SU-DHL-6 (cell line): ENCODE results near the gene OCIAD1.

Source experiments
- CTCF ChIP-seq: fragments of 200-600 bp; sonication (generic); IDR thresholded peaks from one replicate; pipeline ENCODE4 v1.5.1; 2017; ENCODE audit warnings: antibody characterized with exemption, mild to moderate bottlenecking, low read length, moderate library complexity; ENCODE audit not compliant: insufficient read depth, poor library complexity, severe bottlenecking
- EZH2phosphoT487 ChIP-seq: fragments of 200-600 bp; sonication (generic), shearing (Covaris generic); conservative IDR thresholded peaks from 2 replicates; pipeline ENCODE4 v1.6.1; 2018; ENCODE audit warnings: mild to moderate bottlenecking, antibody characterized with exemption, low read length, moderate library complexity, mixed read lengths

- TF ChIP-seq CTCF (no peak), EZH2phosphoT487 (no peak)
Observed at GRCh38 chr4:48796191-48796926, 34.5 kb upstream of the OCIAD1 start.
